Activated CD4-positive, alpha-beta T cell treated with anti-CD3 and anti-CD28 coated beads, Interleukin-10, Interleukin-2, amounts not matched to agents 100 ng/mL and 50 ng/mL, durations not matched to agents 16 hours and 8 hours (primary cell): Measurements from ENCODE around the gene RHOH.

Experiments used
- DNase-seq: peaks from one replicate; pipeline ENCODE4 v3.0.0-alpha.2; 2020

Gene RHOH

GRCh38 chr4:40206426-40206825 lies 9.6 kb downstream of the RHOH start:
- DNase-seq: no peak

GRCh38 chr4:40209401-40209800 lies 12.6 kb downstream of the RHOH start:
- DNase-seq: no peak

GRCh38 chr4:40210776-40211175 lies 13.9 kb downstream of the RHOH start:
- DNase-seq: no peak

GRCh38 chr4:40211224-40212185 lies 14.7 kb downstream of the RHOH start:
- DNase-seq: no peak

- DNase-seq: no peak
Observed at GRCh38 chr4:40212674-40213527, 16.1 kb downstream of the RHOH start.

- no peak for DNase-seq
Observed at GRCh38 chr4:40214038-40214437, 17.2 kb downstream of the RHOH start.

- no peak for DNase-seq
Observed at GRCh38 chr4:40214661-40215418, 18.0 kb downstream of the RHOH start.

GRCh38 chr4:40216622-40217366 lies 20.0 kb downstream of the RHOH start:
- no peak for DNase-seq

- DNase-seq: no peak
Observed at GRCh38 chr4:40221744-40222143, 24.9 kb downstream of the RHOH start.

- no peak for DNase-seq
Observed at GRCh38 chr4:40223343-40223742, 26.5 kb downstream of the RHOH start.

- DNase-seq: no peak
Observed at GRCh38 chr4:40224432-40224831, 27.6 kb downstream of the RHOH start.

GRCh38 chr4:40225497-40225896 lies 28.7 kb downstream of the RHOH start:
- no peak for DNase-seq

GRCh38 chr4:40227284-40227683 lies 30.5 kb downstream of the RHOH start:
- peak; percentile 92 for DNase-seq

GRCh38 chr4:40228497-40229365 lies 31.9 kb downstream of the RHOH start:
- DNase-seq: peak; percentile 77

- DNase-seq: no peak
Observed at GRCh38 chr4:40231316-40231863, 34.6 kb downstream of the RHOH start.

- DNase-seq: no peak
Observed at GRCh38 chr4:40232610-40233009, 35.8 kb downstream of the RHOH start.

GRCh38 chr4:40233227-40233626 lies 36.4 kb downstream of the RHOH start:
- DNase-seq: no peak

GRCh38 chr4:40234519-40235039 lies 37.7 kb downstream of the RHOH start:
- no peak for DNase-seq

GRCh38 chr4:40238008-40238699 lies 41.3 kb downstream of the RHOH start:
- no peak for DNase-seq
